Activated CD8-positive, alpha-beta memory T cell treated with anti-CD3 and anti-CD28 coated beads, Interleukin-2, amount 50 U/mL, for 24 hours (primary cell): Measurements from ENCODE around the gene CST4.
"Not testable (repeated sequence)": the region's sequence is repeated elsewhere in the genome, so short reads cannot be mapped to it uniquely, and the experiment has no call there.

ENCODE experiments used
- DNase-seq: peaks from one replicate; pipeline ENCODE4 v3.0.0-alpha.2; 2020; ENCODE audit errors: extremely low read depth

Gene CST4

DNA sequence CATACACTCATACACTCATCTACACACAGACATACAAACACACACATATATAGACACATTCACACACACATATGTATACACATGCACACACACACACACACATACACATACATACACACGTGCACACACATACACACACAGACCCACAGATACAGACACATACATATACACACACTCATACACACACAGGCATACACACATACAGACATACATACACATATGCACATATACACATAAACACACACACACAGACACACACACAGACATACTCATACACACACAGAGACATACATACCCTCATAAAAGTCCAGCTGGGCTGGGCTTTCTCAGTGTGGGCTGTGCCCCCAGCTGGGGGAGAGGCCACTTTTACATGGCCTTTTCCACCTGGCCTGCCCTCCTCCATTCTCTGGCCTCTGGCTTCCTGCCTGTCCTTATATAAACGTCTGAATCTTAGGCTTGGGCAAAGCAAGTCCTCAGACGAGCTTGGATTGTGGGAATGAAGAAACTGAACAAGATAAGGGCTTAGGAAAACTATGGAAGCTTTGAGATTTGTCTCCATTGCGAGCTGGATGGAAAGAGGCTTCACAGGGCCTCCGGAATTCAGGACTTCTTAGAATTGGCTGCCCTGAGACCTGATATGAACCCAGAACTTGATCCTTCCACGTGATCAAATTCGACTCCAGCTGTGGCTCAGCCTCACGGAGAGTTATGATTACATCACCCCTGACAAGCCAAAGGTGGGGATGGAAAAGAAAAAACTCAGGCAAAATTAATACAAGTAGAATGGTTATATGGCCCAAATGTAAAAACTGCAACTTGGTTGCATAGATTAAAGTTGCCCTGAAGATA lies 28.6 kb downstream of the CST4 start:
- DNase-seq = no peak

DNA sequence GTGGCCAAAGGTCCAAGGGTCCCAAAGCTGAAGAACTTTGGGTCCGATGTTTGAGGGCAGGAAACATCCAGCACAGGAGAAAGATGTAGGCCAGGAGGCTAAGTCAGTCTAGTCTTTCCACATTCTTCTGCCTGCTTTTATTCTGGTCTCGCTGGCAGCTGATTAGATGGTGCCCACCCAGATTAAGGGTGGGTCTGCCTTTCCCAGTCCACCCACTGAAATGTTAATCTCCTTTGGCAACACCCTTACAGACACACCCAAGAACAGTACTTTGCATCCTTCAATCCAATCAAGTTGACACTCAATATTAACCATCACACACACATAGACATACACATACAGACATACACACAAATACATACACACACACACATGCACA lies 29.2 kb downstream of the CST4 start:
- not testable (repeated sequence) for DNase-seq

DNA sequence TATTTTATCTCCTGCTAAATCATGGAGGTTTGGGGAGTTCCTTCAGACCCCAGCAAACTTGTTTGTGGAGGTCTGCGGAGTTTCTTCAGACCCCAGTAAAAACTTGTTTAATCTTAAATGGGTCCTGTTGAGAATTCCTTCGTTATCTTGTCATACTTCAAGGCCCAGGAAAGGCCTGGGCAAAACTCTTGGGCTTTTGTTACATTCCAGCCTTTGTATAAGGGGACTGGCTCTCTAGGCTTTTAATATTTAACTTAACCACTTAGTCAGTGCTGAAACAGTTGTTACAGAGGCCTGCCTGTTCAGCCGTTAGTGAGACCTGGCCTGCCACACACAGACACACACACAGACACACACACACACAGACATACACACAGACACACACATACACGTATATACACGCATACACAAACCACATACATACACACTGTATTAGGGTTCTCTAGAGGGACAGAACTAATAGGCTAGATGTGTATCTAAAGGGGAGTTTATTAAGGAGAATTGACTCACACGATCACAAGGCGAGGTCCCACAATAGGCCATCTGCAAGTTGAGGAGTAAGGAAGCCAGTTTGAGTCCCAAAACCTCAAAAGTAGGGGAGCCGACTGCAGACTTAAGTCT lies 29.7 kb downstream of the CST4 start:
- DNase-seq = no peak

DNA sequence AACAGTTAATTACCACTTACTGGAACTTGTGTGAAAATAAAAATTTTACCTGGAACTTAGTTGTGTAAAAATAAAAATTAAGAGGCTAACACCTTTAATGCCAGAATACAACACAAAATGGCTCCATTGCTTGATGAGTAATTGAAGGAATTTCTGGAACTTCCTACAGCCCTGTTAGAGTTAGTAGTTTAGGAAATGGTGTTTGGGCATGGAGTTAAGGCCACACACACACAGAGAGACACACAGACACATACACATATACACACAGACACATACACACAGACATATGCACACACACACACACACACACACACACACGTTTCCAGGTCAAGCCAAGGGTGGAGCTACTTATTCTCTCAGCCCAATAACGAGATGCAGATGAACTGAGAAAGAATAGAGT lies 30.5 kb downstream of the CST4 start:
- no peak for DNase-seq

DNA sequence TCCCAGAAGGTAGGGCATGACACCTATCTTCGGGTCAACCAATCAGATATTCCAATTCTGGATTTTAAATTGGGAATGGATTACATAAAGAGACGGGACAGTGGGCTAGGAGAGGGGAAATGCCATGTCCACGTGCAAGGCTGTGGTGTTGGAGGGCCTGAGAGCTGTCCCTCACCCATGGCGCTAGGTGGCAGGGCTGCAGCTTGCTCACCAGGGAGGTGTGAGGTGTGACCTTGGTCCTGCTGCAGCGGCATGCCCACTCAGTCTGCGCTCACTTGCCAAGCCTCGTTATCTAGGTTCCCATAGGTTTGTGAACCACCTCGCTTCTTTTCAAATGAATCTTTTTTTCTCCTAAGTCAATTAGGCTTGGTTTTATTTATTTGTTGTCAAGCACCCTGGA lies 31.6 kb downstream of the CST4 start:
- no peak for DNase-seq

DNA sequence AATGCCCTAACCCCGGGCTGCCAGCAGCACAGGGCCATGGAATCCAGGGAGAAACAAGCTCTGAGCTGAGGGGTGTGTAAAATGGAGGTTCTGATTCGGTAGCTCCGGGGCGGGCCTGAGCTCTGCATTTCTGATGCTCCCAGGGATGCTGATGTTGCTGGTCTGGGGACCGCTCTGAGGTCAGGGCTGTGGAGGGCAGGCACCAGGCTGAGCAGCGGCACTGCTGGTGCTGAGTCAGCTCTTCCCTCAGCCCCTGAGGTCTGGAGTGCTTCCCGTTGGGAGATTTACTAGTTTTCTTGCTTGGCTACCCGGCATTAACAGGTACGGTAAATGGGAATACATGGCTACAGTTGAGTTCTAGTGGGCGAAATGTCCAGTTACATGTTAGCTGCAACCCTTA lies 32.5 kb downstream of the CST4 start:
- no peak for DNase-seq

DNA sequence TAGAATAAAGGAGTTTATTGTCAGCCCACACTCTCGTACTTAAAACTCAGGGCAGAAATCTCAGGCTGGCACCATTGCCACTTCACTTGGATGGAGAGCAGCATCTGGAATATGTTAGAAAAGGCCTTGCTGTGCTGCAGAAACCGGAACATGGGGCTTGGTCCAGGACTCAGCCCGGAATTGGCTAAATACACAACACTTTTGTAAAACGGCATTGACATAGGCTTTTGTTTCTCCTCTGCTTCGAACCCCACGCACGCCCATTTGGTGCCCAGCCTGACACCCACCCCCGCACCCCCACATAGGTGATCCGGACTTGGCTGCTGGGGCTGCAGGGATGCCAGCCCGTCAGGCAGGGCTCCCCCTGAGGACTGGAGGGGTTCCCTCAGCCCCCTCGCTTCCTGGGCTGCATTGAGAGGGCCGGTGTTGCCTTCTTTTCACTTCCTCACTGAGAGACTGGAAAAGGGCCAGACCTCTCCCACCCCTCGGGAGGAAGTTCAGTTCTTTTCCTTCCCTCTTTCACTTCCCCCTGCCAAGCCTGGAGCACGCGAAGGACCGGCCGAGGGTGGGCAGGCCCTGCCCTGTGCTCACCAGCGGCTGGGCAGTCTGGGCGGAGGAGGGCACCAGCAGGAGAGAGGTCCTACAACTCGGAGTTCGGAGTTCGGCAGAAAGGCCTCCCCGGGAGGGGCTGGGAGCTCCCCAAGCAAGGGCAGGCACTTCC lies 33.2 kb downstream of the CST4 start:
- DNase-seq = no peak

DNA sequence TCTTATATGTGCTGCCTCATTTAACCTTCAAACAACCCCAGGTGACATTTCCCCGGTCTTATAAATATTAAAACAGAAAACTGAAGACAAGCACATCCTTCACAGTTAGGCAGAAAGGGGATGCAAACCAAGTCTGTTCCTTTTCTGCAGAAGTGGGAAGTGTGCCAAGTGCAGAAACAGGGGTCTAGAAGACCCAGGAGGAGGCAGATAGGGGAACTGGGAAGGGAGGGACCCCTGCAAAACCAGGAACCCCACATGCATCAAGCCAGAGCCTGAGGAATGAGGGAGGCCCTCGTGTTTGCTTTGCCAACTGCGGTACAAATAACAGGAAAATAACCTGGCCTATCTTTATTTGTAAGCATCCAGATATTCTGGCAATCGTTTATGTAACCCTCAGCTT lies 34.1 kb downstream of the CST4 start:
- no peak for DNase-seq

DNA sequence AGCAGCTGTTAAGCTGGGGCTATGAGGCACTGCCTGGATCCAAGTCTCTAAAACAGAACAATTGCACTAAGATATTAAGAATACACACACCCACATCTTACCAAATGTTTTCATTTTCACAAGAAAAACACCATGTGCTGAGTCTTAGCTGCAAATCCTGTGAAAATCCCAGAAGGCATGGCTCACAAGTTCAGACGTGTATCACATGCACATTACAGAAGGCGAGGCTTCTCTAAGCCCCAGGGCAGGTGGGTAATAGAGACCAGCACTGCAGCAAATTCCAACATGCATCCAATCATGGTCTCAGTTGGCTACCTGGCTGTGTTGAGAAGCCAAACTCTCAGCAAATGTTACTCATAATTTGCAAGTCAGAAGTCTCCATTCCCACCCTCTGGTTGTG lies 34.8 kb downstream of the CST4 start:
- DNase-seq = no peak

DNA sequence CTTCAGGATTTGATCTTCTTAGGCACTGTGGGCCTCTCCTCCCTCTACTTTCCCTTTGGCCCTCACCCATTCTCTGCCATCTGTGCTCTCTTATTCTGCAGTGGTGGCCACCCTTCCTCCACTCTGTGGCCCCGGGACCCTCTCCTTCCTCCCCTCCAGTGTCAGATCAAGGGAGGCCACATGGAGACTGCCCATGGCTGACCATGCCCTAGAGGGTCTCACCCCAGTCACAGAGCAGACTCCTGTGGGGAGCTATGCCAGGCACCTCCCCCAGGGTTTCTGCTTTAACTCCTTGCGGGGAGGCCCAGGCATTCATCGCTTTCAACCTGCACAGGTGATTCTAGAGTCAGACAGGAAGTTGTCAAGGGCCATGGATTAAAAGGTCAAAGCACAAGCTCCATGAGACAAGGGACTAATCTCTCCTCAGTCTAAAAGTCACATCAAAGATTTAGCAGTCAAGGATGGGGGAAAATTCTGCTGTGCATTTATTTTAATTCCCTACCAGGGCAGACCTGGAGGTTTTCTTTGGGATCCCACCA lies 35.4 kb downstream of the CST4 start:
- DNase-seq = no peak

DNA sequence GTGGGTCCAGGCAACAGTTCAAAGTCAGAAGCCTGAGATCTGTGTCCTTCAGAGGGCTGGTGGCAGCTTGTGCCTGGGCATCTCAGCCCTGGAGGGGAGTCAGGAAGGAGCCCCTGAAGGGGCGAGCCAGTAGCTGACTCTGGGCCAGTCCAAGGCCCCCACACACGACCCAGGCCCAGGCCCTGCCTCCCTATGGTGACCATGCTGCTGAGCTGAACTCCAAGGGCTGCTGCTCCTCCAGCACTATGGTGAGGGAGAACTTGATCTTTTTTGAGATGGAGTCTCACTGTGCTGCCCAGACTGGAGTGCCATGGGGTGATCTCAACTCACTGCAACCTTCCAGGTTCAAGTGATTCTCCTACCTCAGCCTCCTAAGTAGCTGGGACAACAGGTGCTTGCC lies 35.9 kb downstream of the CST4 start:
- no peak for DNase-seq

DNA sequence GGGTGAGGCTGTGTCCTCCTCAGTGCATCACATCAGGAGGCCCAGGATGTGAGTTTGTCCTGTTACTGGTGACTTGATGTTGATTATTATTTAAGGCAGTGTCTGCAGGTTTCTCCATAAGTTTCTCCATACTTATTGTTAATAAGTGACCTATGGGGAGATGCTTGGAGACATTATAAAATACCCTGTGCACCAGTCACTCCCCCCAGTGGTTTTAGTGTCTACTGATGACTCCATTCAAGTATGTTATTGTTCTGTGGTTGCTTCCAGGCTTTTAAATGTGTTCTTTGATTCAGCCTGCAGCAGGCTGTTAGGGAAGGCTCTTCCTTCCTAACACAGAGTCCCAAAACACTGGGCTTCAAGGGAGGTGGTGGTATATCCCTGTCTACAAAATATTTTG lies 36.5 kb downstream of the CST4 start:
- DNase-seq = no peak

DNA sequence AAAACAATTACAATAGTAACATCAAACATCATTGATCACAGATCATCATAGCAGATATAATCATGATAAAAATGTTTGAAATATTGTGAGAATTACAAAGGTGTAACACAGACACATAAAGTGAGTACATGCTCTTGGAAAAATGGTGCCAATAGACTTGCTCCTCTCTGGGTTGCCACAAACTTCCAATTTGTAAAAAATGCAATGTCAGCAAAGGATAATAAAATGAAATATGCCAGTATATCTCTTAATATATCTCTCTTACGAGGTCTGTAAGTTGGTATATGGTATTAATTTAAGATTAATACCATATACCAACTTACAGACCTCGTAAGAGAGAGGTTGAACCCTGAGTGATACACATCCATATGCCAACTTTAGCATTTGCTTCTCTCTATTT lies 37.7 kb downstream of the CST4 start:
- no peak for DNase-seq

DNA sequence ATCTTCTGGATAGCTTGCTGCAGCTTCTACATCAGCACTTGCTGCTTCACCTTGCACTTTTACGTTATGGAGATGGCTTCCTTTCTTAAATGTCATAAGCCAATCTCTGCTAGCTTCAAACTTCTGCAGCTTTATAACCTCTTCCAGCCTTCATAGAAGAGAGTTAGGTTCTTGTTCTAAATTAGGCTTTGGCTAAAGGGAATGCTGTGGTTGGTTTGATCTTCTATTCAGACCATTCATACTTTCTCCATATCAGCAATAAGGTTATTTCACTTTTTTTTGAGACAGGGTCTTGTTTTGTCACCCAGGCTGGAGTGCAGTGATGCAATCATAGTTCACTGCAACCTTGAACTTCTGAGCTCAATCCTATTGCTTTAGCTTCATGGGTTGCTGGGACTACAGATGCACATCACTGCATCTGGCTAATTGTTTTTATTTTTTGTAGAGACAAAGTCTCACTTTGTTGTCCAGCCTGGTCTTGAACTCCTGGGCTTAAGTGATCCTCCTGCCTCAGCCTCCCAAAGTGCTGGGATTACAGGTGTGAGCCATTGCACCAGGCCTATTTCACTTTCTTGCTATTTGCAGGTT lies 38.9 kb downstream of the CST4 start:
- no peak for DNase-seq

DNA sequence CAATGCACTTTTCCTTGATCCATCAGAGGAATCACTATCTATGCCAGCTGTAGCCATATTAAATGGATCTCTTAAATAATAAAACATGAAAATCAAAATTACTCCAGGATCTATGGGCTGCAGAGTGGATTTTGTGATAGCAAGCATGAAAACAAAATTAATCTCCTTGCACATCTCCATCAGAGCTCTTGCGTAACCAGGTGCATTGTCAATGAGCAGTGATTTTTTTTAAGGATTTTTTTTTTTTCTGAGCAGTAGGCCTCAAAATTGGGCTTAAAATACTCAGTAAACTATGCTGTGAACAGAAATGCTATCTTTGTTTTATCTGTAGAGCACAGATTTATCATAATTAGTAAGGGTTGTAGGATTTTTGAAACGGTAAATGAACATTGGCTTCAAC lies 39.6 kb downstream of the CST4 start:
- no peak for DNase-seq

DNA sequence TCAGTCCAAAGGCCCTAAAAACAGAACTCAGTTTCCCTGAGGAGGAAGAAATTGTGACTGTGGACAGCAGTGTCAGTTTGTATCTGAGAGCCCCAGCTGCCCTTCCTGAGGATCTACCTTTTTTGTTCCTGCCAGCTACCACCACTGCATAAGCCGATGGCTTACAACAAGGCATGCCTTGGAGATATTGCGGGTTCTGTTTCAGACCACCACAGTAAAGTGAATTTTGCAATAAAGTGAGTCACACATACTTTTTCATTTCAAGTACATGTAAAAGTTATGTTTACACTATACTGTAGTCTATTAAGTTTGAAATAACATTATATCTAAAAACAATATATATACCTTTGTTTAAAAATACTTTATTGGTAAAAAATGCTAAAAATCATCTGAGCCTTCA lies 41.5 kb downstream of the CST4 start:
- DNase-seq = no peak

DNA sequence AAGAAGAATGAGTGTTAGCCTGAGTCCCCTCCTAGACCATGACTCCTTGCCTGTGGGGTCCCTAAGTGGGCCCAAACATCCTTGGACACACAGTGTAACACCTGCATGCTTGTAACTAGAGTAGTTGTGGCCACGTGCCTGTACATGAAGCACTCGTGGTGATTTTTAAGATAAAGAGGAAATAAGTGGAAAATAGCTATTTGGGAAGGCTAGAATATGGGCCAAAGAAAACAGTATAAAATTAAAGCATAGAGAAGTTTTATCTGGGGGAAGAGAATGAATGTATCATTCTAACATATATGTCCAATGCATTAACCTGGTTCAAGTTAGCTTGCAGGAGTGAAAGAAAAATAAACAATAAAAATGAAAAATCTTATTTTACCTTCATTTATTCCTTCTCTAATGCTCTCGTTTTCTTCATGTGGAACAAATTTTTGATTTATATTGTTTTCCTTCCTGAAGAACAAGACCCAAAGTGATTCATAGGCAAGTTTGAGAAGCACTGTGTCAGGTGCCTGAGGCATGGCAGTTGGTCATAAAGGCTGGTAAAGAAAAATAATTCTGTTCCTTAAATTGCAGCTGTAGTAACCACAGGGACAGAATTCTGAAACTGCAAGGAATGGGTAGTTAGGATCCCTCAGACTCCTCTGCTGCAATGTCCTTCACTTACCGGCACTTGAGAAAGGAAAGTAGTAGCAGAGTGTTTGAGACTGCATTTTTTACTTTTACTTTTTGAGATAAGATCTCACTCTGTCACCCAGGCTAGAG lies 42.5 kb downstream of the CST4 start:
- no peak for DNase-seq

DNA sequence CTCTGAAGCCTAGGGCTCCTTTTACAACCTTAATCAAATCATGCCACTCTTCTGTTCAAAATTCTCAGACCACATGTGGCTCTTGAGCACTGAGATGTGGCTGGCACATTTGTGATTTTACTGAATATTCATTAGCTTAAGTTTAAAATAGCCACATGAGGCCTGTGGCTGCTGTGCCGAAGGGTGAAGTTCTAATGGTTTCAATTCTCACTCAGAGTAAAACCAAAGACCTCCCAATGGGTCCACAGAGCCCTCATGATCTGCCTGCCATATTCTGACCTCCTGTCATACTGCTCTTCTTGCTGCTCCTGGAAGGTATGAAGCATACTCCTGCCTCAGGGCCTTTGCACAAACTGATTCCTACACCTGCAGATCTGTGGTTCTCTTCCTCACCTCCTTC lies 43.3 kb downstream of the CST4 start:
- no peak for DNase-seq

DNA sequence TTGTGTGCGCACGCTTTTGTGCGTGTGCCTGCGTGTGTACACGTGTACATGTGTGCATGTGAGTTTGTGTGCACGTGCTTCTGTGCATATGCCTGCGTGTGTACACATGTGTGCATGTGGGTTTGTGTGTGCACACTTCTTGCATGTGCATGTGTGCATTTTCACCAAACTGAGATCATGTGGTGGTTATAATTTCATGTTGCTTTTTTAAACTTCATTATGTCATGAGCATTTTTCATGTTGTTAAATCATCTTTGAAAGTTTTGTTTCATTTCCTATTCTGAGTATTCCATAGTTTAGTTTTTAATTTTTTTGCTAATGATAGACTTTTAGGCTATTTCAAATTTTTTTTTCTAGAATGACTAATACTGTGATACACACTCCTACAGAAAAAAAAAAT lies 44.7 kb downstream of the CST4 start:
- no peak for DNase-seq

DNA sequence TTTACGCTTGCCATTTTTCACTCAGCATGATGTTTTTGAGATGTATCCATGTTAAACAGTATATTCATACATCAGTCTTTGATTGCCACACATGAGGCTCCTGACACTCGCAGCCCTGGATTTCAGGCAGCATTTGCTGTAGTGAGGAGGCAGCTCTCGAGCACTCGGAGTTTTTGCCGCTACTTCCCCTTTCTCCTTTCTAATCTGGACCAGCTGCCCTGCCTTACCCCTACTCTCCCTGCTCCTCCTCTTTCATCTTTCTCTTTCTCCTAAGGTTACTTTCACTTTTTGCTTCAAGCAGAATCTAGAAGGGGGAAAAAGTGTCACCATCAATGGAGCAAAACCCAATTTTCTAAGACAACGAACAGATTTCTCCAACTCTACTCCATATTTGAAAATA lies 45.2 kb downstream of the CST4 start:
- no peak for DNase-seq

DNA sequence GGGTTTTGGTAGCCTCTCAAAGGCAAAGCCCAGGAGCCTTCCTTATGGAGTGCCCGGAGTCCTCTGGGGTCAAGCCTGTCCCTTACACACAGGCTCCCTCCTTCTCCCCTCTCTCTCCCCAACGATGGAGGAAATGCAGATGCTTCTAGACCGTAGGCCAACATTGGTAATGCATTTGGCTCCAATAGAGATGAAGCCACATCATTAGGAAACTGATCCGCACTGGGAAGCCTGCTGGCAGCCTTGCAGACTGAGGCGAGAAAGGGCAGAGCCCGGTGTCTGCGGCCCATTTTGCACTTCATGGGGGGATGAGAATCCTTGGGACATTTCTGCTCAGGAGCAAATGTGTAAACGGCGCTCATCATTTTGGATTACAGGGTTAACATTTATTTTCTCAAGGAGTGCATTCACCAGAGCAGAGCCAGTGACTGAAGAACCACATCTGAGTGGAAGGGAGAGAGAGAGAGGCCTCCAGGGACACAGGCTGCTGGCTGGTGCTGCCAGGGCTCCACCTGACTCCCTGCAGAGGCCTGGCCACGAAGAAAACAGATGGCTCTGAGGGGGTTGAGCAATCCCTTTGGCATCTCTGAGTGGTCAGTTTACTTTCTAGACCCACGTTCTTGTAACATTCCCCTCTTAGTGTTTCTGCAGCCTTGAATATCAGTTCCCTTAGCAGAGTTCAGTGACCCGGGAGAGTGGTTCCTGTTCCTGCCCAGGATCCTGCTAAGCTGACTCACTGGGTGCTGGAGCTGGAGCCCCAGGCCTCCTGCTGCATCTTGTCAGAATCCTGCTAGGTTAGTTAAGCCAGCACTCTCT lies 46.7 kb downstream of the CST4 start:
- DNase-seq = no peak
